ENCODE results near the gene SLC25A44.

The SLC25A44 gene, protein sequence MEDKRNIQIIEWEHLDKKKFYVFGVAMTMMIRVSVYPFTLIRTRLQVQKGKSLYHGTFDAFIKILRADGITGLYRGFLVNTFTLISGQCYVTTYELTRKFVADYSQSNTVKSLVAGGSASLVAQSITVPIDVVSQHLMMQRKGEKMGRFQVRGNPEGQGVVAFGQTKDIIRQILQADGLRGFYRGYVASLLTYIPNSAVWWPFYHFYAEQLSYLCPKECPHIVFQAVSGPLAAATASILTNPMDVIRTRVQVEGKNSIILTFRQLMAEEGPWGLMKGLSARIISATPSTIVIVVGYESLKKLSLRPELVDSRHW

DNA sequence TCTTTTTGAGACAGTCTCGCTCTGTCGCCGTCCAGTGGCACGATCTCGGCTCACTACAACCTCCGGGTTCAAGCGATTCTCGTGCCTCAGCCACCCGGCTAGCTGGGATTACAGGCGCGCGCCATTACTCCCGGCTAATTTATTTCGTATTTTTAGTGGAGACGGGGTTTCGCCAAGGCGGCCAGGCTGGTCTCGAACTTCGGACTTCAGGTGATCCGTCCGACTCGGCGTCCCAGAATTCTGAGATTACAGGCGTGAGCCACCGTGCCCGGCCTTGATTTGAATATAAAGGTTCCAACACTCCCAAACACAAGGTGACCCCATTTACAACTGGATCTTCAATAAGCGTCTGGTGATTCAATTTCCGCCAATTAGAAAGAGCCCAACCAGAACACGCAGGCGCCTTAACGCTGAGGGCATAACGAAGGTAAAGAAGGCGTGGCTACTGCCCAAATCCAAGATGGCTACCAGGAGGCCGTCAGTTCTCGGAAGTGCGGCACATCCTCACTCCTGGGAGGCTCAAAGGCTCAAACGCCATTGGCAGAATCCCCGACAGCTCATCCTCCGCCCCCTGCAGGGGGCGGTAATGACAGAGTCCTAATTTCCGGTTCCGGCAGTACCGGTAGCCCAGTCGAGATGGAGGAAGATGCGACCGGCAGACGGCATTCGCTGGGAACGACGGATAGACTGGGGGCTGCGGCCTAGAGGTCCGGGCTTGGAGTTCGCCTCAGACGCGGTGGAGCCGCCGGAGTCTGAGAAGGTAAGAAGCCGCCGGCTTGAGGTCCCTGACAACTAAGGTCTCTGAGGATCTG lies at the start of gene SLC25A44:
Gene SLC25A44 (plus strand): TSS at position 617 of the 812 bp plus-strand sequence. CDS start 5,744 bp downstream, outside the sequence.
- in situ Hi-C loops (cut with HindIII; ENCODE audit: low sequenced_read_pairs), result no loop called here

DNA sequence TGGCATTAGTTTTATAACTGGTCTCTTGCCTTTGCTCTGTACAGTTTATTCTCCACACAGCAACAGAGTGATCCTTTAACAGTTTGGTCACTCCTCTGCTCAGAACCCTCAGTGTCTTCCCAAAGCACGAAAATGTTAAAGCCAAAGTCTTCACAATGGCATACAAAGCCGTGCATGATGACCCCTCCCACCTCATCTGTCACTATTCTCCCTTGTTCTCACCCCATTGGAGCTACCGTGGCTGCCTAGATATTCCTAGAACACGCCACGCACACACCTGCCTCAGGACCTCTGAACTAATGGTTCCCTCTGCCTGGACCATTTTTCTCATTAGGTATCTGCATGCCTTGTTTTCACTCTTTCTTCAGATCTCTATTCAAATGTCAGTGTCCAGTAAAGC lies 49.2 kb upstream of the SLC25A44 start:
- in situ Hi-C loops (cut with HindIII; ENCODE audit: low sequenced_read_pairs), result no loop called here

DNA sequence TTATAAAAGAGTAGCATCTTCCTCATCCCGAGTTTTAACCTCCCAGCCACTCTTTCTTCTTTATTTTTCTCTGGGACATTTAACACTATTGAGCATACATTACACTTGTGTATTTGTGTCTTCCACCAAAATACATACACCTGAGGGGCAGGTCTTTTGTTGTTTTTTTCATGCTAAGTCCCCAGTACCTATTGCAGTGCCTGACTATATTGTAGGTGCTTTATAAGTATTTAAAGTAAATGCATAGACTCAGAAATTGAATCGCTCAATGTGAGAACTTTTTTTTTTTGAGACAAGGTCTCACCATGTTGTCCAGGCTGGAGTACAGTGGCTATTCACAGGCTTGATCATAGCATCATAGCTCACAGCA lies 48.3 kb upstream of the SLC25A44 start:
- in situ Hi-C loops (cut with HindIII; ENCODE audit: low sequenced_read_pairs), result no loop called here

DNA sequence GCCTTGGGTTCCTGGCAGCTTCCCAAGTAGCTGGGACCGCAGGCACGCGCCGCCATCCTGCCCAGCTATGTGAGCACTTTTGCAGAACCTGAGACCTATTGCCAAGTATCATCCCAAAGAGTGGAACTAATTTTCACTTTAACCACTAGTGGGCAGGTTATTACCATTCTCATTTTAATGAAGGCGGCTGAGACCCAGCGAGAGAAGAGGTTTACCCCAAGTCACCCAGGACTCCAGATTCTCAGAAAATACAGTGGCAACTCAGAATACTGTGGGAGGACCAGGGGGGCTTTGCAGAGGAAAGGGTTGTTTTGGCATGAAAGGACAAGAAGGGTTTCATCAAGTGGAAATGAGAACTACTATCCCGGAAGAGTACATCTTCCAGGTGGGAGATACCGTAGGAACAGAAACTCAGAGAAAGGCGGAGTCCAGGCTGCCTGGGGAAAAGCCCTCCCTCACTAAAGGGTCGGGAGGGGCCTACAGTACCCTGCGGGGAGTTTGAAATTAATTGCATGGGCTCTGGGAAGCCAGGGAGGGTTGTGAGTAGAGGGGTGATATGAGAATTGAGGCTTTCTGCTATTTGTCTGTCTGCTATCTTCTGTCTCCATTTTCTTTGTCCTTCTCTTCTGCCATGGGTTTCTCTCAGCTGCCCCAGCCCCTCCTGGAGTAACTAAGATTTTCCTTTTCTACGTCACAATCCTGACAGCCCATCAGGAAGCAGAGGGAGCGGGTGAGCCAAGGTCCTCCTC lies 47.7 kb upstream of the SLC25A44 start:
- in situ Hi-C loops (cut with HindIII; ENCODE audit: low sequenced_read_pairs), result no loop called here

DNA sequence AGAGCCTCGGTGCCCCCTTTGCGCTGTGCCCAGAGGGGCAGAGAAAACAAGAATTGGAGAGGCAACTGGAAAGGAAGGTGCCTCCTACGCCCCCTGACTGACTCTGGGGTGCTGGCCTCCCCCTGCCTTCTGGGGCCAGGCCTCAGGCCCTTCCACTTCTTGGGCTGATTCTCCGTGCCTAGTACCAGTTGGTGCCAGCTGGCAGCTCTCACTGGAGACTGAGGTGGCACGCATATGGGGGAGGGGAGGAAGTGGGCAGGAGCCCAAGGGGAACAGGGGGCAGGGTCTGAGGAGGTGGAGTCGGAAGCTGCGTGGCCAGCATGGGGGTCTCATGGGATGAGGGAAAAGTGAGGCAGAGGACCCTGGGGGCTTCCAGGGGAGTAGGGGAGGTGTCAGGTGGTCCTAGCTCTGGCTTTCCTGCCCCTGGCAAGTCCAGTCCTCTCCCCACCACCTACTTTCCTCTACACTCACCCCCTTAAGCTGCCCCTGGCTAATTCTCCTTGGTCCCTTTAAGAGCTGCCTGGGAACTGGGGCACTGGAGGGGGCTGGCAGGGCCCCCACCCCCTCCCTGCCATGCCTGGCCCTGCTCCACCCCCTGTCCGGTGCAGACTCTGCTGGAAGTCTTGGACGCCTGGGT lies 47.0 kb upstream of the SLC25A44 start:
- in situ Hi-C loops (cut with HindIII; ENCODE audit: low sequenced_read_pairs), result no loop called here

DNA sequence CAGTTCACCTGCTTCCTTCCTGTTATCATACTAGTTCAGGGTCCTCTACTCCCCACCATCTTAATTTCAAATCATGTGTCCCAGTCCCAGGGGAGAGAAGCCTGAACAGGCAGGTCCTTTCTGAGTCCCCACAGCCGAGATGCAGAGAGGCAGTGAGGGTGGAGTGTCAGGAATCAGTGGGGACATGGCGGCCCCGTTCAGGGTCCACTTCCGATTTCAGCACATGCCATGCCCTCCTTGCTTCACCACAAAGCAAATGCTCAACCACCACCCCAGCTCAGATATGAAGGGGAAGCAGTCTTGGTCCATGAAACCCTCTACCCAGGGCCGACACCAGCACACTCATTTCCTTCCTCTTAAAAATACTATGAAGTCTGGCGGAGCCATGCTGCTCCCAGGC lies 45.7 kb upstream of the SLC25A44 start:
- in situ Hi-C loops (cut with HindIII; ENCODE audit: low sequenced_read_pairs), result no loop called here

DNA sequence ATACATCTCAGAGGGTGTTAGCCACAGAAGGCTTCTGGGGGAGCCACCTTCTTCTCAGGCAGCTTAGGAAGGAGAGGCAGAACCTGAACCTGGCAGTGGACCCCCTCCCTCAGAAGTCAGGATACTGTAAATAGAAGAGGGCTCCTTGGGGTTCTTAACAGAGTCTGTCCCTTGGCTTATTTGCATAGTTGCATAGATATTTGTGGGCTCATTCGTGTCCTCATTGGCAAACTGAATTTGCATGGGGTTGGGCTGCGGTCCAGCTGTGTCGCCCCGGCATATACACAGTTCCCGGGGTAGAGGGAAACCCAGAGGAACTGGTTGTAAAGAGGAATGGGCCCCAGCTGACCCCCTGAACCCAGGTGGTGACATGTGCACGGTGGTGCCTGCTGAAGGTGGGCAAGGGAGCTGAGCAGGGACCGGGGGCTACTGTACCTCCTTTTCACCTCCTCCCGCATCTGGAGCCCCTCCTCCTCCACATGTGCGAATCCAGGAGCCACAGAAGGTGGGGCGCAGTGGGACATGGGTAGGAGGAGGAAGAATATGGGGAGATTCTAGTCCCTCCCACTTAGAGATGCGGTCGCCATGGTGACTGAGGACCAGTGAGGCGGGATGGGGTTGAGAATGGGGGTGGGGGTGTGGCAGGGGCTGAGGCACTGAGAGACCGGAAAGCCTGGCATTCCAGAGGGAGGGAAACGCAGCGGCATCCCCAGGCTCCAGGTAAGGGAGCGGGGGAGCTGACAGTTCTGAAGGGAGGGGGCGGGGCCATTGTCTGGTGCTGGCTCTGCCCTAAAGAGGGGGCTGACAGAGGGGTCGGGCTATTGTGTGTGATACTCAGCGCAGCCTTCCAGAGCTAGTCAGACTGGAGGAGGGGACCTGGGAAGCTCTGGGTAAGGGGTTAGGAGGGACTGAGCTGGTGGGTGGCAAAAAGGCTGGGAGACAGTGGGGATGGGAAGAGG lies 44.3 kb upstream of the SLC25A44 start:
- in situ Hi-C loops (cut with HindIII; ENCODE audit: low sequenced_read_pairs), result no loop called here

DNA sequence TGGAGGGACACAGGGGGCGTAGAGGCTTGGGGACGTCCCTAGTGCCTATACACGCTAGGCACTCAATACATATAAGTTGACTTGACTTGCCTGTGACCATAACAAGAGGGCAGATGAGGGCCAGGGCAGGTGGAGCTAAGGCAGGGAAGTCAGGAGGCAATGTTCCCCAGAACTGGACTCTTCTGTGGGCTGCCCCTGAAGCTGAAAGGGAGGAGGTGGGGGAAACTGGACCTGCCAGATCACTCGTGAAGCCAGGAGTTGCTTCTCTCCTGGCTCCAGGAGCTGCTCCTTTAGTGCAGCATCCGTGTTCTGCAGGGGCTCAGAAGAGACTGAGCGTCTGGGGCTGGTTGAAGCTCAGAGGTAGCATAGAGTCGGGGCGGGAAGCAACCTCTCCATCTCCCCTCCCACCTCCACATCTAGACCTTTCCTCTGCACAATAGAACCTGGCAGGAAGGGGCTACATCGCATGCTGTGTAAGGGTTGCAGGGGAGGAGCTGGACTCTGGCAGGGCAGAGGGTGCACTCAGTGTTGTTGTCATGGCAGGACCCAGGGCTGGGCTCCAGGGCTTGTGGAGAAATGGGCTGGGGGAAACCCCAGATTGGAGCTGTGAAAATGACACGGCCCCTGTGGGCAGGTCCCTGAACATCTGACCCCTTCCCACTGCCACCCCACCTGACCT lies 43.4 kb upstream of the SLC25A44 start:
- in situ Hi-C loops (cut with HindIII; ENCODE audit: low sequenced_read_pairs), result no loop called here

DNA sequence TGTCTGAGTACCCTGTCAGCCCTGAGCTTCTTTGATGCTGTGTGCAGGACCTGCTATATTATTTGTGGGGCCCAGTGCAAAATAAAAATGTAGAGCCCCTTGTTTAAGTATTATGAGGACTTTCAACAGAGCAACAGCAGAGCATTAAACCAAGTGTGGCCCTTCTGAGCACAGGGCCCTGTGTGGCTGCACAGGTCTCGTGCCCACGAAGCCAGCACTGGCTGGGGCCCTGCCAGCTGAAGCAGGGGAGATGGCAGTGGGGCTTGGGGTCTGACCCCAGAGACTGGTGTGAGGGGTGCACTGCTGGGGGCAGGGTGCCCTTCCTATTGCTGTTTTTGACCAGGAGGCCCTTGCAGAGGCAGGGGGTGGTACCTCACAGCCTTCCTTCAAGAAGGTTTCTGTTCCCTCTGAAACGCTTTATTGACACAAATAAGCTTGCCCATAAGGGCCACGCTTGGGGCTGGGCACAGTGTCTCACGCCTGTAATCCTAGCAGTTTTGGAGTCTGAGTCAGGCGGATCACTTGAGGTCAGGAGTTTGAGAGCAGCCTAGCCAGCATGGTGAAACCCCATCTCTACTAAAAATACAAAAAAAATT lies 42.7 kb upstream of the SLC25A44 start:
- in situ Hi-C loops (cut with HindIII; ENCODE audit: low sequenced_read_pairs), result no loop called here

DNA sequence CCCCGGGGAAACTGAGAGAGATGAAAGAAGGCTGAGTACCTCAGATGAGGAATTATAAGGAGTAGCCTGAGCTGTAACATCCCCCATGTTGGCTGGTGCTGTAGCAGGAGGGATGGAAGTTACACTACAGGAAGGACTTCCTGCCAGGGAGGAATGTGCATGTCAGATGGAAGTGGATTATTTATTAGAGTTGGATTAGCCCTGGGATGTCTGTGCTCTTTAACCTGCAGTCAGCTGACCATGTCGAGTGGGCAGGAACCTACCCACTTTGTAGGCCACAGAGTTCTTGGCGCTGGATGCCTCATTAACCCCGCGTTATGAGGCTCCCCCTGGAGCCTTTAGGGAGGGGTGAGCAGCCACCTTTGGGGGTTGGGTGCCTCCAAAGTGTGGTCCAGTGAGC lies 41.3 kb upstream of the SLC25A44 start:
- in situ Hi-C loops (cut with HindIII; ENCODE audit: low sequenced_read_pairs), result no loop called here

DNA sequence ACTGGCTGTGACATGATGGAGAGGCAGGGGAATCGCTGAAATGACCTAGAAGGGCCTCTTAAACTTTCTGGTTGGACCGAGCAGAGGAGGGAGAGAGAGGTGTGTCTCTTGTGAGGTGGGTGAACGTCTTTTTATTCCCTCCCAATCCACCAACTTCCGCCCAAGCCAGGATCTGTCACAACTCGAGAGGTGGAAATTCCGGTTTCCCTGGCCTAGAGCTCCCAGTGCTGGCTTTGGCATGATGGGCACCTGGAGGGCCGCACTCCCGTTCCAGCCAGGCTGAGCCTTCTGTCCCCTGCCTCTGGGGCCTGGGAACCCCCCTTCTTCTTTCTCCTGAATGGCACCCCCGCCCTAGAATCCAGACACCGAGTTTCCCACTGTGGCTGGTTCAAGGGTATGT lies 40.5 kb upstream of the SLC25A44 start, which contains the start of gene SEMA4A:
Gene SEMA4A (plus strand): TSS at position 224 of the 400 bp plus-strand sequence. CDS start 994 bp downstream, outside the sequence.
- in situ Hi-C loops (cut with HindIII; ENCODE audit: low sequenced_read_pairs), result no loop called here

DNA sequence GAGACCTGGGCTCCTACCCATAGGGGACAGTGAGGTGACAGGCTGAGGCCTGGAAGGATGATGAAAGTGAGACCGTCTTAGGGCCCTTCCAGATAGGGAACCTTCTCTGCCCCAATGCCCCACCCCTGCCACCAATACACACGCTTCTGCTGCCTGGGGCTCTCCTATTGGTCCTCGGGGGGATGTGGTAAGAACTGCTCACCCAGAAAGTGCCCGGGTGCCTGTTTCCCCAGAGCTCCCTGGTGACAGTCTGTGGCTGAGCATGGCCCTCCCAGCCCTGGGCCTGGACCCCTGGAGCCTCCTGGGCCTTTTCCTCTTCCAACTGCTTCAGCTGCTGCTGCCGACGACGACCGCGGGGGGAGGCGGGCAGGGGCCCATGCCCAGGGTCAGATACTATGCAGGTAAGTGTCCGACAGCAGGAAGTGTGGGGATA lies 39.6 kb upstream of the SLC25A44 start:
- in situ Hi-C loops (cut with HindIII; ENCODE audit: low sequenced_read_pairs), result no loop called here

DNA sequence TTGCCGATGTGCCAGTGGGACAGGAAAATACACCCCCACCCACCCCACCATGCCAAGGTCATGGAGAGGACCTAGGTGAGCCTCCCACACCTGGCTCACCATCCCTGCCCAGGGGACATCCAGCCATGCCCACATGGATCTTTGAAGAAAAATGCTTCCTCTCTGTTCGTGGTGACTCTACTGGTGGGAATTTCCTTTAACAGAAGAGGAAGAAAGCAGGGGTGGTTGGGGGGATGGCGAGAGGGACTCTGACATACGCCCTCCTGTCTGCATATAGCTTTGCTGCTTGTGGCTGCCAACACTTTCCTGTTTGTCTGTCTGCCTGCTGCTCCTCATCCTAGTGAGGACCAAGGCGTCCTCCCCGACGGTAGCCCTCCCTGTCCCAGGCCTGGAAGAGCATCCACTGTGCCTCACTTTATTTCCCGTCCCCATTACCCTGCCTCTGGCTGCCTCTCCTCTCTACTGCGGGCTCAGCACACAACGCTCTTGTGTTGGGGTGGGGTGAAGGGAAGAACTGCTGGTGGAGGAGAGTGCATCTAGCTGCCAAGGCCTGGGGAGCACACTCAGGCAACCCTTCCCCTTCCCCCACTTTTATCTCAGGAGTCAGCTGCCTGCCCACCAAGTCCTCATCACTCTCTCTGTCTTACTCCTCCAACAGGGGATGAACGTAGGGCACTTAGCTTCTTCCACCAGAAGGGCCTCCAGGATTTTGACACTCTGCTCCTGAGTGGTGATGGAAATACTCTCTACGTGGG lies 38.0 kb upstream of the SLC25A44 start:
- in situ Hi-C loops (cut with HindIII; ENCODE audit: low sequenced_read_pairs), result no loop called here

DNA sequence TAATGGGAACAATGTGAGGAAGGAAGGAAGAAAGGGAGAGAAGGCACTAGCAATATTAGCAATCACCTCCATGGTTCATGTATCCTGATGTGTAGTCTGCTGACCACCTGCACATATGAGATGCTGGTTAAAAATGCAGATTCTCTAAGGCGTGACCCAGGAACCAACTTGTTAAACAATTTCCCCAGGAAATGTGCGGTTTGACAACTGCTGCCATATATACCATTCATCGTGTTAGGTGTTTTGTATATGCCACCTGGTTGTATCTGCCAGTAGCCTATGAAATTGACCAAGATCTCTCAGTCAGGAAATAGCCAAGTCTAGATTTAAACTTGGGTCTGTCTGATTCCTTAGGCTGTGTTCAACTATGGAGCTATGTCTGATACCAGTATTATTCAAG lies 36.4 kb upstream of the SLC25A44 start:
- in situ Hi-C loops (cut with HindIII; ENCODE audit: low sequenced_read_pairs), result no loop called here

DNA sequence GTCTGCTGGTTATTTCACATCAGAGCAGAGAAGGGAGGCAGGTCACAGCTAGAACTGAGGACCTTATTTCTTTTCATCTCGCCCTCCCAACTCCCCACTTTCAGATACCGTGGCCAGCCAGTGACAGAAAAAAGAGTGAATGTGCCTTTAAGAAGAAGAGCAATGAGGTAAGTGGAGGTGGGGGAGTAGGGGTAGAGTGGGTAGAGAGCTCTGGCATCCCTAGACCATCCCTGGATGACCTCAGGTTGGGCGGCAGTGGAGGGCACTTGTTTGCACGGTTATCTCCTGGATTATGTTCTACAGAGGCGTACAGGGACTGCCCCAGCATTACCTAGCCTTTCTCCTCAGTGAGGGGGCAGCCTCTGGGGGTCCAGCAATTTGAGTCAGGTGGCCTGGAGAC lies 35.9 kb upstream of the SLC25A44 start:
- in situ Hi-C loops (cut with HindIII; ENCODE audit: low sequenced_read_pairs), result no loop called here

DNA sequence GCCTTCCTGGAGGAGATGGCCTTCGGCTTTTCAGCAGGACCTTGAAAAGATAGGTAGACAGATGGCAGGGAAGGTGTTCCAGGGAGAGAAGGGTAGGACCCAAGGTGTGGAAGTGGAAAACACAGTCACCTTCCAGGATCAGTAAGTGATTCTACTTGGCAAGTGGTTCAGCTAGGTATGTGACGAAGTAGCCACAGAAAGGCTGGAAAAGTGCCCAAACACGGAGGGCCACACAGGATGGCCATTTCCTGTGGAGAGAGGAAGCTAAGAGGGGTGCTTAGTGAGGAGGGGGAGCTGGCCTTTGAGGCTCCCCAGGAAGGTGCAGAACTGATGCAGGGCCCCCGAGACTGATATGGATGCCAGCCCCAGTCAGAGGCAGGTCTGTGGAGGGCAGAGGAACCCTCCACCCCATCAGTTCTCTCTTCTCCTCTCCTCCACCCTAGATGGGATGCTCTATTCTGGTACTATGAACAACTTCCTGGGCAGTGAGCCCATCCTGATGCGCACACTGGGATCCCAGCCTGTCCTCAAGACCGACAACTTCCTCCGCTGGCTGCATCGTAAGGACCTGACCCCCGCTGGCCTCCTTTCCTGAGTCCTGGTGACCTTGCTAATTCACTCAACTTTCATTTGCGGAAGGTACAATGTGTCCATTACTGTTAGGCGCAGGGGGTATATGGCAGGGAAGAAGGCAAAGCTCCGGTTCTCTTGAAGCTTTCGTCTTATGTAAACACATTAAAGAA lies 33.7 kb upstream of the SLC25A44 start:
- in situ Hi-C loops (cut with HindIII; ENCODE audit: low sequenced_read_pairs), result loop anchor here (10.0 kb wide), 1 partner anchor 65 kb away; no protein-coding TSS in a partner anchor

DNA sequence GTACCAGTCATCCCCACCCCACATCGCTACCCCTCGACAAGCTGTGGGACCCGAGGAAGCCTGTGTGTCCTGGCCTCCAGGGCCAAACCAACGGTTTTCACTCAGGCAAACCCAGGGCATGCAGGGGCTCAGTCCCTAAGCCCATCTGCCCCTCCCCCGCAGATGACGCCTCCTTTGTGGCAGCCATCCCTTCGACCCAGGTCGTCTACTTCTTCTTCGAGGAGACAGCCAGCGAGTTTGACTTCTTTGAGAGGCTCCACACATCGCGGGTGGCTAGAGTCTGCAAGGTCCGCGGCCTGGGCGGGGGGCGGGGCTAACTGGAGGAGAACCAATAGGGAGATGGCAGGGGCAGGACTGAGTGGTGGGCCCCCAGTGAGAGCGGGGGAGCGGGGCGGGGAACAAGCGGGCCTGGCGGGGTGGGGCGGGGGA lies 33.1 kb upstream of the SLC25A44 start:
- in situ Hi-C loops (cut with HindIII; ENCODE audit: low sequenced_read_pairs), result loop anchor here (10.0 kb wide), 1 partner anchor 64 kb away; no protein-coding TSS in a partner anchor
